Lower leg skin (tissue), 3 donors: Measurements from ENCODE around the gene KLHL40.

ENCODE experiments used
- CTCF ChIP-seq, 3 donors: fragments of 450-650 bp; IDR thresholded peaks; one replicate each; pipeline ENCODE4 v1.5.1; 2016; ENCODE audit warnings: antibody characterized with exemption in 3 of 3, mild to moderate bottlenecking in 3 of 3, moderate library complexity in 2 of 3
- POLR2A ChIP-seq, 2 donors: fragments of 450-650 bp; IDR thresholded peaks; one replicate each; pipeline ENCODE4 v1.6.1; 2016 to 2017; ENCODE audit warnings: antibody characterized with exemption in 2 of 2, mild to moderate bottlenecking in 1 of 2, moderate library complexity in 1 of 2

GRCh38 chr3:42681361-42682038 is 3.8 kb upstream of the KLHL40 start:
- TF ChIP-seq CTCF (IDR thresholded peaks at IDR 0.05): no peak
- TF ChIP-seq POLR2A (IDR thresholded peaks at IDR 0.05): no peak
